ENCODE data around the gene PML. TPM values are rescaled to one million over a fixed set of nuclear protein-coding genes. Genes with fewer than 3 reads are reported as not detected.

Gene PML
- total and polyA plus RNA-seq, 7 donors = 9.6 to 129 (median 43.3) TPM

DNA sequence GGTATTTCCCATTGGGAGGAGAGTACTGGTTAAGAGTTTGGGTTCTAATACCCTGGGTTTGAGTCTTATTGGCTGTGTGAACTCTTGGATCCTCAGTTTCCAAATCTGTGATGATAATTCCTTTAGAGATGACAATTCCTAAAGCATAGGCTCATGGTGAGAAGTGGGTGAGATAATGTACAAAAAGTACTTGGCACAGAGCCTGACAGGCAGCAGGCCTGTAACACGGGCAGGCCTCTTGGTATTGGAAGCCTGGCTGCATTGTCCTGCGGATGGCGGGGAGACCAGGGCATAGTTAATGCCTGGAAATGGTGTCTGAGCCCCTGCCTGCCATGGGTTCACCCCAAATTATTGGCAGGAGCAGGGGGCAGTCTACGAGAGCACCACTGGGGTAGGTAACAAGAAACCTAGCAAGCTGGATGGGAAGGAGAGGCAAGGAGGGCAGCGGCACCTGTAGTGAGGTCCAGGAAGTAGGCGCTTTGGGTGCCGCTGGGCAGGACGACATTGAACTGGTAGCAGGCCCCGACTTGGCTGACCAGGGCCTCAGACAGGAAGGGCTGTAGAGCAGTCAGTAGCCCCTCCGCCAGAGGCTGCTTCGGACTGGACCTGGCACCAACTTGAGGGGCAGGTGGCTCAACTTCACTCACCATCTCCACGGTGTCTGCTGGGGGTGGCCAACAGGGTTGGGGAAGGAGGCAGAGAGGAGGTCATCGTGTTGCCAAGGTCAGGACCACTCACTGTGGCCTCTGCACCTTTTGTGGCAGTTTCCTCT, 10.1 kb upstream of the PML start:
- DNase-seq = peak; percentile 66
- Histone ChIP-seq H3K9me3 (no peaks in the 10 kb centered on the region), H3K27me3 (no peaks in the 10 kb centered on the region), H3K4me1 (peaks cover 0 to 71% (median 63%) of the 10 kb centered on the region in 4 donors), H3K4me3 (no peak overlapping the region), H3K27ac (peak overlapping the region; percentile 84 to 94 (median 87)), H3K36me3 (peaks cover 0 to 26% (median 0%) of the 10 kb centered on the region in 4 donors)
- intact Hi-C loops (cut with DNase I) = no loop called here
- TF ChIP-seq POLR2AphosphoS5 (IDR thresholded peaks at IDR 0.05) = peak in 2 of 4 donors; percentile 45 to 51
- no peak for TF ChIP-seq EP300 (IDR thresholded peaks at IDR 0.05)
- WGBS, 2 donors = 78 to 85% methylated on average over 13 of the region's 13 CpGs

DNA sequence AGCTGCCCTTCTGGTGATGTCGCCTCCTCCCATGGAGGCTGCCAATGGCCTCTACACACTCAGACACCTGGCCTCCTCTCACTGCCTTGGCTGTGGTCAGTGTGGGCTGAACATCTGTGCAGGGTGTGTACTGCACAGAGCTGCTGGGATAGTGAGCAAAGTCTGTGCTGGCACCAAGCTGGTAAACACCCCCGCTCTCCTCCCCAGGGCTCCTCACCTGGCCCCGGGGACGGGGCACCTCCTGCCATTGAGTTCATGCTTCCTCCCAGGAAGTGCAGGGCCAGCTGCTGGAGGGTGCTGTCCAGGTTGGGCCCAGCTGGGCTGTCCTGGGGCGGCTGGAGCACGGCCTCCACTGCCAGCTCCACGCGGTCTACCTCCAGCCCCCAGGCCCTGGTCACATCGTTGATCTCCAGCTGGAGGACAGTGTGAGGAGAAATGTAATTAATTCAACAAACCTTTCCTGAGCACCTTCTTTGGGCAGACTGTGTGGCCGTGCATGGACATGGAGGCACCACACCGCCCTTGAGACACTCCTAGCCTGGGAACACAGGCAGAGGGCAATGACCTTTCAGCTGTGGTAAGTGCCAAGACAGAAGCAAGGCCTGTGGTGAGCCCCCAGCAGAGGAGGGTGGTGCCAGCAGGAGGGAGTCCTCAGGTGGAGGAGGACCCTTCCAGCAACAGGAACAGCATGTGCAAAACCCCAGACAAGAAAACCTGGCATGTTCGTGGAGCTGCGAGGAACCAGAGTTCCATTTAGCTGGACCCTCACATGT, 9.2 kb upstream of the PML start:
- intact Hi-C loops (cut with DNase I) = no loop called here
- Histone ChIP-seq H3K9me3 (no peaks in the 10 kb centered on the region), H3K4me1 (peaks cover 0 to 79% (median 72%) of the 10 kb centered on the region in 4 donors), H3K27ac (peak overlapping the region; percentile 84 to 94 (median 87)), H3K36me3 (peaks cover 0 to 26% (median 0%) of the 10 kb centered on the region in 4 donors), H3K4me3 (no peak overlapping the region), H3K27me3 (no peaks in the 10 kb centered on the region)
- 66 to 69% methylated on average over 13 of the region's 13 CpGs for WGBS, 2 donors
- TF ChIP-seq POLR2A (IDR thresholded peaks at IDR 0.05) (no peak), POLR2AphosphoS5 (IDR thresholded peaks at IDR 0.05) (no peak), EP300 (IDR thresholded peaks at IDR 0.05) (no peak)
- TF ChIP-seq, protein P1, sequence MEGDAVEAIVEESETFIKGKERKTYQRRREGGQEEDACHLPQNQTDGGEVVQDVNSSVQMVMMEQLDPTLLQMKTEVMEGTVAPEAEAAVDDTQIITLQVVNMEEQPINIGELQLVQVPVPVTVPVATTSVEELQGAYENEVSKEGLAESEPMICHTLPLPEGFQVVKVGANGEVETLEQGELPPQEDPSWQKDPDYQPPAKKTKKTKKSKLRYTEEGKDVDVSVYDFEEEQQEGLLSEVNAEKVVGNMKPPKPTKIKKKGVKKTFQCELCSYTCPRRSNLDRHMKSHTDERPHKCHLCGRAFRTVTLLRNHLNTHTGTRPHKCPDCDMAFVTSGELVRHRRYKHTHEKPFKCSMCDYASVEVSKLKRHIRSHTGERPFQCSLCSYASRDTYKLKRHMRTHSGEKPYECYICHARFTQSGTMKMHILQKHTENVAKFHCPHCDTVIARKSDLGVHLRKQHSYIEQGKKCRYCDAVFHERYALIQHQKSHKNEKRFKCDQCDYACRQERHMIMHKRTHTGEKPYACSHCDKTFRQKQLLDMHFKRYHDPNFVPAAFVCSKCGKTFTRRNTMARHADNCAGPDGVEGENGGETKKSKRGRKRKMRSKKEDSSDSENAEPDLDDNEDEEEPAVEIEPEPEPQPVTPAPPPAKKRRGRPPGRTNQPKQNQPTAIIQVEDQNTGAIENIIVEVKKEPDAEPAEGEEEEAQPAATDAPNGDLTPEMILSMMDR (IDR thresholded peaks at IDR 0.05) = no peak
- DNase-seq = peak; percentile 62

DNA sequence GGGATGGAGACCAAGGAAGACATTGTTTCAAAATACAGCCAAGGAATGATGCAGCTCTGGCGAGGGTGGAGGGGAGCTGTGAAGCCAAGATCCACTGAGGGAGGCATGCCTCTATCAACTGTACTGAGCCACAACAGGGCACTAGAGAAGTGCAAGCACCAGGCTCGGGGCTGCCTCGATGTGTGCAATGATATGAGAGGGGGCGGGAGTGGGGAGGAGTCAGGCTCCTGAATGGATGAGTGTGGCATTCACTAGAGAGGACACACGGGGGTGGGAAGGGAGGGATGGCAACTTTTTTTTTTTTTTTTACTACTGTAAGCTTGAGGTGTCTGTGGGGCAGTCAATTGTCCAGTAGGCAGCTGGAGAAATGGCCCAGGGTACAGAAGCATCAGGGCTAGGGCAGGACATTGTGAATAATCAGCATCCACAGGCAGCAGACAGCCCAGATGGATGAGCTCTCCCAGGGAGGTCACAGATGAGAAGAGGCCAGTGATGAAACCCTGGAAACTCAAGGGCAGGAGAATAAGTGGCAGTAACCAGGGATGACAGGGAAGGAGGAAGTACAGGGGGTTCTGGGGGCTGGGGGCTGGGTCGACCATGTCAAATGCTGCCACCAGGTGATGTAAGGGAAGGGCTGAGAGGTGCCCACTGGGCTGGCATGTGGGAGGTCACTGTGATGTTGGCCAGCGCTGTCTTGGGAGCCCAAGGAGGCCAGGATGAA, 8.3 kb upstream of the PML start:
- TF ChIP-seq, protein P1 (IDR thresholded peaks at IDR 0.05) = no peak
- TF ChIP-seq EP300 (IDR thresholded peaks at IDR 0.05) (no peak), POLR2AphosphoS5 (IDR thresholded peaks at IDR 0.05) (no peak), POLR2A (IDR thresholded peaks at IDR 0.05) (no peak)
- Histone ChIP-seq H3K27me3 (no peaks in the 10 kb centered on the region), H3K4me3 (no peak overlapping the region), H3K36me3 (peaks cover 0 to 26% (median 0%) of the 10 kb centered on the region in 4 donors), H3K4me1 (peaks cover 0 to 88% (median 80%) of the 10 kb centered on the region in 4 donors), H3K27ac (peak overlapping the region in 2 of 4 donors; percentile 84 to 95), H3K9me3 (no peaks in the 10 kb centered on the region)
- no peak for DNase-seq
- 58 to 67% methylated on average over 7 of the region's 7 CpGs for whole genome bisulfite sequencing, 2 donors
- intact Hi-C loops (cut with DNase I) = no loop called here

DNA sequence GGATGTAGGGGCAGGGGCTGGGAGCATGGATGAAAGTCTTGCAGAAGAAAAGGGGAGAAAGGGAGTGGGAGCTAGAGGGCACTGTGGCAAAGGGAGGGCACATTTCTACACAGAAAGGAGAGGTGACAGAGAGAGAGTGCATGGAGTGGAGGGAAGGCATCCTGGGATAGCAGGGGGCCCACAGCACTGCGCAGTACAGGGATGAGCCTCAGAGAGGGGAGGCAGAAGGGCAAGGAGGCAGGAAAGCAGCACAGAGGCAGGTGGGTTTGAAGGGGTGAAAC, 7.8 kb upstream of the PML start:
- H3K27ac ChIP-seq = peak overlapping the region in 3 of 4 donors; percentile 84 to 95 (median 89)
- H3K4me3 ChIP-seq = no peak overlapping the region
- intact Hi-C loops (cut with DNase I) = no loop called here
- H3K9me3 ChIP-seq = no peaks in the 10 kb centered on the region
- 95 to 98% methylated on average over 1 of the region's 1 CpG for WGBS, 2 donors
- TF ChIP-seq, protein P1 (IDR thresholded peaks at IDR 0.05) = no peak
- TF ChIP-seq POLR2AphosphoS5 (IDR thresholded peaks at IDR 0.05) (no peak), EP300 (IDR thresholded peaks at IDR 0.05) (no peak), POLR2A (IDR thresholded peaks at IDR 0.05) (no peak)
- no peak for DNase-seq
- H3K27me3 ChIP-seq = no peaks in the 10 kb centered on the region
- peaks cover 0 to 88% (median 81%) of the 10 kb centered on the region in 4 donors for H3K4me1 ChIP-seq
- H3K36me3 ChIP-seq = peaks cover 0 to 26% (median 0%) of the 10 kb centered on the region in 4 donors
